K562 (cell line): ENCODE measurements around the gene UTP20. TPM values are rescaled to one million over a fixed set of nuclear protein-coding genes. Genes with fewer than 3 reads are reported as not detected.
A peak's percentile ranks its signal among the peaks of the same experiment; 100 is the strongest.

Experiments
- ATAC-seq: fragments of 200-7000 bp; cut with Tn5 transposase; 3 replicates; pipeline ENCODE4 v1.9.1; 2020; ENCODE audit warnings: moderate library complexity
- BruUV-seq: library from RNA; stranded (reverse); fragments of 400-500 nt; replicated peaks from 2 replicates; lab custom pipeline; 2021; lab: Mats Ljungman, UMichigan
- CTCF ChIA-PET: fragments of 300-600 bp; formaldehyde crosslinking; extraction: SDS; loops from one replicate; lab custom pipeline; 2021; ENCODE audit warnings: low intra/inter-chr PET ratio; lab: Yijun Ruan, JAX
- POLR2A ChIA-PET: fragments of 300-600, 350-650 bp; sonication (Branson Sonifier 250); formaldehyde crosslinking; extraction: SDS; loops from one replicate; lab custom pipeline; 2021; ENCODE audit warnings: antibody characterized with exemption, inconsistent platforms; lab: Yijun Ruan, JAX
- DNase-seq, 4 experiments: peaks; one replicate each; pipeline versions ENCODE4 v3.0.0 to v3.0.0-alpha.2; 2011 to 2018; ENCODE audit warnings: low spot score in 3 of 4, mixed read lengths in 3 of 4; ENCODE audit errors: extremely low read depth in 1 of 4
- FAIRE-seq: peaks from 2 replicates; lab custom pipeline; 2011; peaks lifted over from hg19 to GRCh38; lab: Jason Lieb, UNC
- H2AFZ ChIP-seq: 2 replicates; pipeline ENCODE4 v1.6.0; 2011; ENCODE audit warnings: low read depth, low read length, control low read depth, inconsistent platforms
- H3K27ac ChIP-seq: fragments of 200-600 bp; 3 replicates; pipeline ENCODE4 v1.8.0; 2011; ENCODE audit warnings: low read depth, mild to moderate bottlenecking, control low read depth, inconsistent platforms, low read length, moderate library complexity, mixed read lengths; ENCODE audit errors: extremely low read depth
- H3K27me3 ChIP-seq, 2 experiments: fragments of 300-600 bp in 1 of 2; 2 replicates in 1 of 2; 3 replicates in 1 of 2; pipeline versions ENCODE4 v1.6.0 to v1.8.0; 2011; ENCODE audit warnings: inconsistent platforms in 2 of 2, low read length in 2 of 2, mild to moderate bottlenecking in 1 of 2, mixed read lengths in 1 of 2, moderate library complexity in 1 of 2; ENCODE audit not compliant: control insufficient read depth in 2 of 2, insufficient read depth in 2 of 2
- H3K36me3 ChIP-seq: fragments of 300-600 bp; 3 replicates; pipeline ENCODE4 v1.8.0; 2011; ENCODE audit warnings: mild to moderate bottlenecking, low read length, inconsistent platforms; ENCODE audit not compliant: control insufficient read depth, insufficient read depth
- H3K4me1 ChIP-seq, 2 experiments: fragments of 200-600 bp in 1 of 2; replicated peaks in 1 of 2; 2 replicates in 1 of 2; 3 replicates in 1 of 2; pipeline versions ENCODE4 v1.5.1 to v1.8.0; 2011; ENCODE audit warnings: inconsistent platforms in 2 of 2, low read length in 2 of 2, mild to moderate bottlenecking in 1 of 2, mixed read lengths in 1 of 2, moderate library complexity in 1 of 2; ENCODE audit not compliant: control insufficient read depth in 2 of 2, insufficient read depth in 2 of 2
- H3K4me2 ChIP-seq: 2 replicates; pipeline ENCODE4 v1.6.1; 2011; ENCODE audit warnings: low read length, control low read depth, inconsistent platforms, mixed read lengths; ENCODE audit not compliant: insufficient read depth
- H3K4me3 ChIP-seq: fragments of 200-600 bp; sonication (generic), shearing (Covaris generic); 2 replicates; pipeline ENCODE4 v1.5.1; 2016; ENCODE audit warnings: control low read depth, inconsistent platforms
- H3K79me2 ChIP-seq: fragments of 200-600 bp; 3 replicates; pipeline ENCODE4 v1.8.0; 2011; ENCODE audit warnings: low read length, inconsistent platforms; ENCODE audit not compliant: control insufficient read depth, insufficient read depth
- H3K9ac ChIP-seq, 2 experiments: 2 replicates each; pipeline versions ENCODE4 v1.6.0 to v1.6.1; 2011; ENCODE audit warnings: low read depth in 2 of 2, low read length in 2 of 2, control low read depth in 1 of 2, inconsistent platforms in 1 of 2, mild to moderate bottlenecking in 1 of 2, mixed read lengths in 1 of 2; ENCODE audit not compliant: insufficient read depth in 1 of 2
- H3K9me1 ChIP-seq: one replicate; pipeline ENCODE4 v1.6.0; 2011; ENCODE audit warnings: inconsistent platforms, mild to moderate bottlenecking, low read length, moderate library complexity; ENCODE audit not compliant: control insufficient read depth, insufficient read depth
- H3K9me3 ChIP-seq: replicated peaks from 2 replicates; pipeline ENCODE4 v1.5.1; 2011; ENCODE audit warnings: low read depth, low read length, inconsistent platforms; ENCODE audit not compliant: control insufficient read depth, insufficient read depth
- H4K20me1 ChIP-seq: replicated peaks from 2 replicates; pipeline ENCODE4 v1.6.1; 2011; ENCODE audit warnings: low read length, inconsistent platforms, mixed read lengths; ENCODE audit not compliant: control insufficient read depth, insufficient read depth
- AFF1 ChIP-seq, 2 experiments: fragments of 450-650 bp; IDR thresholded peaks; 2 replicates each; pipeline ENCODE4 v1.6.1; 2018; ENCODE audit warnings: mild to moderate bottlenecking in 2 of 2, low read depth in 1 of 2; ENCODE audit not compliant: partially characterized antibody in 2 of 2
- GTF2F1 ChIP-seq: IDR thresholded peaks from 2 replicates; pipeline ENCODE4 v1.6.1; 2011; ENCODE audit warnings: low read depth, low read length, improper control_type of control experiment
- GTF3C2 ChIP-seq: IDR thresholded peaks from 3 replicates; pipeline ENCODE4 v1.6.1; 2011; ENCODE audit warnings: borderline replicate concordance, mild to moderate bottlenecking, moderate library complexity; ENCODE audit not compliant: insufficient read length; ENCODE audit errors: extremely low read depth
- KHSRP ChIP-seq: fragments of 450-650 bp; IDR thresholded peaks from 2 replicates; pipeline ENCODE4 v1.6.1; 2017
- NFE2 ChIP-seq: IDR thresholded peaks from 2 replicates; pipeline ENCODE4 v1.6.1; 2014; ENCODE audit warnings: antibody characterized with exemption, low read depth
- ZKSCAN8 ChIP-seq: fragments of 200-800 bp; sonication (Bioruptor generic); IDR thresholded peaks from 2 replicates; pipeline ENCODE4 v1.6.1; 2016; ENCODE audit warnings: missing genetic modification characterization, missing compliant biosample characterization
- ZNF316 ChIP-seq: fragments of 450-650 bp; IDR thresholded peaks from 2 replicates; pipeline ENCODE4 v1.6.1; 2016
- WGBS: fragments of 100-300 bp; shearing (Covaris generic); methylation state at CpG from one replicate; pipeline ENCODE4 v1.1.6; 2016; ENCODE audit warnings: low coverage, mixed read lengths; ENCODE audit not compliant: insufficient coverage; ENCODE audit errors: missing lambda C conversion rate; 5-methylcytosine and 5-hydroxymethylcytosine counted together
- in situ Hi-C: fragments of 300-500 bp; cut with MboI; formaldehyde crosslinking; loops from 4 replicates; pipeline ENCODE4 v1.15.0; 2018; ENCODE audit warnings: inconsistent platforms, mixed read lengths
- intact Hi-C: fragments of 100-400 bp; cut with micrococcal nuclease; formaldehyde crosslinking; loops from 2 replicates; pipeline ENCODE4 v1.14.2; 2022
- polyA plus RNA-seq, 8 experiments: library from polyadenylated mRNA; depleted of rRNA in 4 of 8; stranded (reverse) in 5 of 8; unstranded in 3 of 8; fragments of >200 nt; fragmentation: Nextera tagmentation in 2 of 8; fragmentation: Illumina TruSeq in 1 of 8; extraction: Ambion mirVana in 2 of 8; extraction: Trizol in 1 of 8; gene quantifications; 2 replicates each; pipeline versions ENCODE4 v1.2.1 to v1.2.3, GENCODE V29; 2011 to 2014; ENCODE audit warnings: inconsistent platforms in 1 of 8, missing spikeins in 1 of 8
- total RNA-seq, 7 experiments: library from RNA; depleted of rRNA in 6 of 7; stranded (reverse); fragments of >200 nt in 6 of 7; fragmentation: Illumina TruSeq in 2 of 7; extraction: Trizol in 2 of 7; gene quantifications; 2 replicates each; pipeline versions ENCODE4 v1.2.1 to v1.2.3, GENCODE V29; 2011 to 2021; ENCODE audit warnings: low replicate concordance in 1 of 7

Gene UTP20
- total and polyA plus RNA-seq, 9 of the 15 experiments (the other 6 are each of a cell fraction or from before 2014, with no cell fraction given), result 4.3 to 41.3 (median 20.7) TPM

- no peak for TF ChIP-seq GTF3C2
- TF ChIP-seq ZKSCAN8, result no peak
- no peak for TF ChIP-seq KHSRP
- no peak for TF ChIP-seq GTF2F1
- TF ChIP-seq, all 486 proteins: peak for 0
Observed at GRCh38 chr12:101323255-101323654, 43.4 kb downstream of the UTP20 start (continued).

GRCh38 chr12:101325590-101325989 is 45.7 kb downstream of the UTP20 start:
- no TSS peak for BruUV-seq
- H3K36me3 ChIP-seq, result peaks cover 69% of the 10 kb centered on the region

More at GRCh38 chr12:101325590-101325989, 45.7 kb downstream of the UTP20 start:
- Histone ChIP-seq H3K27me3 (no peaks in the 10 kb centered on the region), H3K4me3 (no peak overlapping the region), H3K27ac (no peak overlapping the region), H4K20me1 (no peaks in the 10 kb centered on the region), H3K9me1 (no peaks in the 10 kb centered on the region), H3K4me2 (no peak overlapping the region), H3K9ac (no peak overlapping the region), H2AFZ (no peak overlapping the region), H3K79me2 (no peaks in the 10 kb centered on the region), H3K4me1 (no peaks in the 10 kb centered on the region), H3K9me3 (no peaks in the 10 kb centered on the region)
- DNase-seq (no peak), FAIRE-seq (no peak), ATAC-seq (no peak)
- ChIA-PET POLR2A (interaction anchor here (0.6 kb wide), 1 partner anchor 1380 kb away, joined by 3 read pairs; no protein-coding TSS in a partner anchor), CTCF (no interaction called here)
- intact Hi-C loops, result loop anchor here (5.0 to 10.0 kb wide), 3 partner anchors 151 to 498 kb away; no protein-coding TSS in a partner anchor
- TF ChIP-seq ZNF316, result peak; percentile 50; the same call in 1 of the 2 replicates
- no peak for TF ChIP-seq NFE2
- no peak for TF ChIP-seq AFF1 (IDR thresholded peaks at IDR 0.05; ENCODE audit: low read depth in 1 of 2, partially characterized antibody in 2 of 2)
- in situ Hi-C loops, result no loop called here
- 98% methylated on average over 3 of the region's 3 CpGs for WGBS
